Measurements from ENCODE around the gene ATP1A3. TPM values are rescaled to one million over a fixed set of nuclear protein-coding genes. Genes with fewer than 3 reads are reported as not detected.
"Not testable (repeated sequence)": the region's sequence is repeated elsewhere in the genome, so short reads cannot be mapped to it uniquely, and the experiment has no call there.

ATP1A3 gene
- total RNA-seq, 1 experiment from 2014 or later = 0.05 TPM

DNA sequence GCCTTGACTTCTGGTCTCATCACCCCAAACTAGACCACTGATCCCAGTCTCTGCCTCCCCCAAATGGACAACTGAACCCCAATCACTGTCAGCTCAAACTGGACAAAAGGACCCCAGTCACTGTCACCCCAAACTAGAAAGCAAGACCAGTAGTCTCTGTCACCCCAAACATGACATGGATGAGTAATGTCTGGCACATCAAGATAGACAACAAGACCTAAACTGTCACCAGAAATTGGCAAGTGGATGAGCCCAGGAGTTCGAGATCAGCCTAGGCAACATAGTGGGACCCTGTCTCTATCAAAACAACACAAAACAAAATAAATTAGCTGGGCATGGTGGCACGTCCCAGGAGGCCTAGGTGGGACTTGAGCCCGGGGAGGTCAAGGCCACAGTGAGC is 46.9 kb downstream of the ATP1A3 start:
- DNase-seq (ENCODE audit: low read depth) = no peak

DNA sequence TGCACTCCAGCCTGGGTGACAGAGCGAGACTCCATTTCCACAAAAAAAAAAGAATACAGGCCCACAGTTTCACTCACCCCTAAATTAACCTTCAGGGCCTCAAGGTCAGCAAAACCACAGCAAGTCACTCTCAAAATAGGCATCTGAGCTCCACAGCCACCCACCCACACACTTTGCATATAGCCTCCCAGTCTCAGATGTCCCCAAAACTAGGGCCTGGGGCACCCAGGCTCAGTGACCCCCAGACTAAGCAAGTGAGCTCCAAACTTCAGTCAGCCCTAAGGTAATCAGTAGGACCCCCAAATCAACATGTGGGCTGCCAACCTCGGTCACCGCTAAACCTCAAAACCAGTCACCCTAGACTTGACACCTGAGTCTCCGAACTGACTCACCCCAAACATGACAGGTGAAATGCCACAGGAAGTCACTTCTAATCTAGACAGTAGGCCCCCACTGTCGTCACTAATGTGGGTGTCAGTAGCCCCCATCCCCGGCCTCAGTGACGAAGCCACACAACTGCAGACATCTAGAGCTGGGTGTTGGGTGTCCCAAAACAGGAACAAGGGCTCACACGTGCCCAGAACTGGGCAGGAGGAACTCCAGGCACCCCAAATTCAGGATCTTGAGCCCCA is 48.8 kb downstream of the ATP1A3 start:
- DNase-seq (ENCODE audit: low read depth) = no peak

DNA sequence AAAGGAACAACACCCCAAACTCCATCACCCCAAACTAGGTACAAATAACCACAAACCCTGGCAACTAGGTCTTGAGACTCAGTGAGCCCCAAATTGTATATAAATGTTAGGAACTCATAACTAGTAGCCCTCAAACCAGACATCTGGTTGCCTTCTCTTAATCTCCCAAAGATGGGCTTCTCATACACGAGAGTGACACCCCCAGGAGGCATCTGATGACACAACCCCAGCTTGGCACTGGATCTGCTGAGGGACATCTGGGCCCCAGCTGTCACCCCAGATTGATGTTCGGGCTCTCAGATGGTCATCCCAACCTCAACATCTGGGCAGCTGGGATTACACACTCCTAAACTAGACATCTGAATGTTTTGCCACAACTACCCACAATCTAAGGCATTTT is 49.7 kb downstream of the ATP1A3 start:
- DNase-seq (ENCODE audit: low read depth) = no peak

DNA sequence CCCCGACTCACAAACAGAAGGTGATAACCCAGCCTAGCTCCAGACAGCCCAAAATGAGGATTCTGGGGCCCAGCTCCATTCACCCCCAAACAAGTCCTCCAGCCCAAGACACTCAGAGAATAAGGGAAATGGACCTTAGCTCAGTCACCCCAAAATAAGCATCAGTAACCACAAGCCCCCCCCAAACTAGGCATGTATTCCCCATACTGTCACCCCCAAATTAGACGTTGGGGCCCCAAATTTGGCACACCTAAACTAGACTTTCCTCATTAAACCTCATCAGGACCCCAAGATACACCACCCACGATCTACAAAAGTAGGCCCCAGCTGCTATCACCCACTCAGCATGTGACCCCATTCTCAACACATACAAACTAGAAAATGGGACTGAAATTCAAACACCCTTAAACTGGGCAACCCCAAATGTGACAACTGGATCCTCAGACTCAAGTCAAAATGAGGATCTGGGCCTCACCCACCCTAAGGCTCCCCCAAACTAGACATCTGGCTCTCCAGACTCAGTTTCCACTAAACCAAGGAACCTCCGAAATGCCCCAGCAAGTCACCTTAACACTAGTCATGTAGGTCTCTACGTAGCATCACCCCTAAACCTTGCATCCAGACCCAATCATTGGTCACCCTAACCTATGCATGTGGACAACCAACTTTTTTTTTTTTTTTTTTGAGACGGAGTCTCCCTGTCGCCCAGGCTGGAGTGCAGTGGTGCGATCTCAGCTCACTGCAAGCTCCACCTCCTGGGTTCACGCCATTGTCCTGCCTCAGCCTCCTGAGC is 52.4 kb downstream of the ATP1A3 start:
- DNase-seq (ENCODE audit: low read depth) = no peak

DNA sequence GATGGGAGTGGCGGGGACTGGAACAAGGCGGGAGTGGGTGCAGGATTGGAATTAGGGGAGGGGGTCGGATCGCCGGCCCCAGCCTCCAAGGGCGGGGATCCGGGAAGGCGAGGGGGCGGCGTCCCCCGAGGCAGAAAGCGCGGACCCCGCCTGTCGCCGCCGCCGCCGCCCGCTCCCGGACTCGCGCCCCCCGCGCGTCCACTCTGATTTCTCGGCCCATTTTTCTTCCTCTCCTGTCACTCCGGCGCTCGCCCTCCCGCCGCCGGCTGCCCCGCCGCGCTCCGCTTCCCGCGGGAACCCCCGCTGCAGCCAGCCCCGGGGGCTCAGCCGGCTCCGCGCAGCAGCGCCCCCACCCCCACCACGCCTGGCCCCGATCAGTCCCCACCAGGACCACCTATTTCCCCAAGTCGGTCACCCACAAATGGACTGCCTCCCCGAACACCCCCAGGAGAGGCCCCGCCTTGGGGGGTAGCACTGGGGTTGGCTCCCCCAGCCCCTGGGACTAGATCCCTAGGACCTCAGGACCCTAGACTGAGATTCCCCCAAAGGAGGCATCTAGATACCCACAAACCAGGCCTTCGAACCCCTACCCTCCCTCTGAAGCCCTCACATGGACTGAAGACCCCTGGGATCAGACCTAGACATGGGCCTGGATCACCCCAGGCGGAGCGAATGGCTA is 53.2 kb downstream of the ATP1A3 start:
- DNase-seq (ENCODE audit: low read depth) = no peak

DNA sequence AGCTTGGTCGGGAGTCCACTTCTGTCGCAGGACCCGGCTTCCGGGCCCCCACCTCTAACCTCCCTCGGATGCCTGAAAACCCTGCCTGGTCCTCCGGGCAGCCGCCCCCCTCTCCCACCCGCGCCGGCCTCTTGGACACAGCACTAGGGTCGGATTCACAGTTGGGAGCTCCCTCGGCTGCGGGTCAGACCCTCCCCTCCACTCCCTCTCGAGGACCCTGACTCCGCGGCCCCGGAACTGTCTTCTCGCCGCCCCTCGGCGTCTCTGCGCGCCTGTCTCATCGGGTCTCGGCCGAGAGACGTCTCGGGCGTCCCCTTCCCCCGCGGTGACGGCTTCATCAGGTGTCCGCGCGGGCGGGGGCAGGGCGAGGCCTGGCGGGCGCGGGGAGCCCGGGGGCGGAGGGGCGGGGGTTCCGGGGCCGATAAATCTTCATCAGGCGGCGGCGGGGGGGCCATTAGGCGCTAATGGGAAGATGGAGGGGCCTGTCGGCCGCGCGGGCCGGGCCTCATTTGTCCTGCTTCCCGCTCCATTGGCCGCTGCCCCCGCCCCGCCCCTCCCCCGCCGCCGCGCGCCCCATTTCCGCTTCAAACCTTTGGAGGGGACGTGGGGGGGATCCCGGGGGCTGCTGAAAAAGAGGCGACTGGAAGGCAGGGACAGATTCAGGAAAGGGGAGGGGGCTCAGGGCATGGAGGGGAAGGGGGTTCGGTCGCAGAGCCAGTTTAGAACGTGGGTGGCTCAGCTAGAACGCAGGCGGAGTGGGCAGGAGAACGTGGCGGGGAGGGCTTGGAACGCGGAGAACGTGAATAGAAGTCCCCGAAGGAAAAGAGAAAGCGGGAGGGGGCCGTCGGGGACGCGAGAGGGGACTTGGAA is 53.9 kb downstream of the ATP1A3 start:
- DNase-seq (ENCODE audit: low read depth) = no peak

DNA sequence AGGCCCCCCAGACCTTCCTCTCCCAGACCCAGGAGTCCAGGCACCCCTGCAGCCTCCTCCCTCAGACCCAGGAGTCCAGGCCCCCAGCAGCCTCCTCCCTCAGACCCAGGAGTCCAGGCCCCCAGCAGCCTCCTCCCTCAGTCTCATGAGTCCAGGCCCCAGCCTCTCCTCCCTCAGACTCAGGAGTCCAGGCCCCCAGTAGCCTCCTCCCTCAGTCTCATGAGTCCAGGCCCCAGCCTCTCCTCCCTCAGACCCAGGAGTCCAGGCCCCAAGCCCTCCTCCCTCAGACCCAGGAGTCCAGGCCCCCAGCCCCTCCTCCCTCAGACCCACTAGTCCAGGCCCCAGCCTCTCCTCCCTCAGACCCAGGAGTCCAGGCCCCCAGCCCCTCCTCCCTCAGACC is 54.8 kb downstream of the ATP1A3 start:
- DNase-seq (ENCODE audit: low read depth) = not testable (repeated sequence)

DNA sequence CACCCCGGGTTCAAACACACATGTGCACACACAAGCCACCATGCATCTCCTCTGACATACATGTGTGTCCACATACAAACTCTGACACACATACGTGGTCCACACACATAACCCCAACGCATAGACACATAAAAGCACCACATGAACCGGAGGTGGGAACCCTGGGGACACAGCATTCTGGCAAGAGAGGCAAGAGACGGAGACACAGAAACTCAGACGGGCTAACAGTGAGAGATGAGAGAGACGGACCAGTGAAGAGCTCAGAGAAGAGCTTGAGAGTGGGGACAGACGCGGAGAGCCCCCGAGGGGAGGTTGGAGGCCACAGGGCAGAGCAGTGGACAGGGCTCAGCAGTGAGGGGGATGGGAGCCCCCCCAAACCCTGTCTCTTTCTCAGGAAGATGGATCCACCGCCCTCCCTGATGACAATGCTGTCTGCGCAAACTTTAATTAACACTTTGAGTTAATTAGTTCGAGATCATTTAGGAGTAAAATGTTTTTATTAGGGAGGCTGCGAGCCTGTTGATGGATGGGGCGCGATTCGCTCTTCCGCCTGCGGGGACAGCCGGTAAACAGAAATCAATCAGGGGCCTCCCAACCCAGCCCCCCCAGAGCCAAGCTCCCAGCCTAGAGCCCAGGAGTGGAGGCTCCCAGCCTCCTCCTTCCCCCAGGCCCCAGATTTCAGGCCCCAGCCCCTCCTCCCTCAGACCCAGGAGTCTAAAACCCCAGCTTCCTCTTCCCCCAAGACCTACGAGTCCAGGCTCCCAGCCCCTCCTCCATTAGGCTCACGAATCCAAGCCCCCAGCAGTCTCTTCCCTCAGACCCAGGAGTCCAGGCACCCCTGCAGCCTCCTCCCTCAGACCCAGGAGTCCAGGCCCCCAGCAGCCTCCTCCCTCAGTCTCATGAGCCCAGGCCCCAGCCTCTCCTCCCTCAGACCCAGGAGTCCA is 56.2 kb downstream of the ATP1A3 start:
- no peak for DNase-seq (ENCODE audit: low read depth)

DNA sequence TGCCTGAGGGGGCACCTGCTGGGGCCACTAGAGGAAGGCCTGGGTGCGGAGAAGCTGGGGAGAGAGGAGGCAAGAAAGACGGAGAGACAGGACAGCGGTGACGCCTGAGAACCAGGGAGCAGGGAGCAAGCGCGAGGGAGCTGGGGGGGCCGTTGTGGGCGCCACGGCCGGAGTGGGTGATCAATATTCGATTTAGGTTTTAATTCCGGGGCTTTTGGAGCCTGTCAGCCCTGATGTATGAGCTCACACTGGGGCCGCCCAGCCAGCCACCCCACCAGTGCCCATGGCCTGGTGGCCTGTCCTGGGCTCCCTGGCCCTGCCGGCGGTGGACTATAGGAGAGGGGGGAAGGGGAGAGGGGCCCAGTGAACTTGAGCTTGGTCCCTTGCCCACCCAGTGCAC is 57.1 kb downstream of the ATP1A3 start:
- no peak for DNase-seq (ENCODE audit: low read depth)

DNA sequence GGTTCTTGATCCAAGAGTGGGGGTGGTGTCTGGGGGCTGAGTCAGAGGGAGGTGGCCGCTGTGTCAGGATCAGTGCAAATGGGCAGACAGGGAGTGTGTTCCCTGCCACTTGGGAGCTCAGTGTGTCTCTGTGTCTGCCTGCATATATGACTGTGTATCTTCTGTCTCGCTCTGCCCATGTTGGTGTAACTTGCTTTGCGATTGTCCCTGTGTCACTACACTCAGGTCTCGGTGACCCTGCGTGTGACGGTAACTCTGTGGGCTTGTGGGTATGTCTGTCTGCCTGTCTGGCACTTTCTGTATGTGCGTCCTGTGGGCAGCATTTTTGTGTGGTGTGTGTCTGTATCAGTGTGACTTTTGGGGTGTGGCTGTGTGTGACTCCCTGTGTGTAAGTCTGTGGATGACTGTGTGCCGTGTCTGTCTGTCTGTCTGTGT is 57.6 kb downstream of the ATP1A3 start:
- DNase-seq (ENCODE audit: low read depth) = peak; percentile 39

DNA sequence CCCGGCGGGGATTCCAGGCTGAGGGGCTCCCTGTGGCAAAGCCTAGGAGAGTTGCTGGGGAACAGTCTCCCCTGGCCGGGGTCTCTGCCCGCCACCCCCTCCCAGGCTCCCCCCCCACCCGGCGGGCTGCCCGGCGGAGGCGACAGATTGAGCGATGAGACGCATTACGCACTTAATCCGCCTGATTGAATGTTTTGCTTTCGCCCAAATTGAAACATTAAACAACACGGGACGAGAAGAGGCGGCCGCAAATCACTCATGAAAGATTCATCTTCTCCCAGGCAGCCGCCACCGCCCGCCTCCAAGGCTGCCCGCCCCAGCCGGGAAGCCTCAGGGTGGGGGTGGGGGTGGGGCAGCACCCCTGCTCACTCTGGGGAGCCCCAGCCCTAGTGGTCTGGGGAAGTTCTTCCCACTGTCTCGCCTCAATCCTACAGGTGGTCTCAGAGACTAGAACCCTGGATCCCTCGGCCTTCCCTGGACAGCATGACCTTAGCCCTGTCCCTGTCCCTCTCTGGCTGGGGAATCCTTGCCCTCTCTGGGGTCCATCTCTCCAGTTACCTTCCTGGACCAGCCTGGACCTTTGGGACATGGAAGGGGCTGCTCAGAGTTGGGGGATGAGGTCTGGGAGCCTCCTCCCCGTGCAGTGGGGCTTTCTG is 58.1 kb downstream of the ATP1A3 start:
- no peak for DNase-seq (ENCODE audit: low read depth)

DNA sequence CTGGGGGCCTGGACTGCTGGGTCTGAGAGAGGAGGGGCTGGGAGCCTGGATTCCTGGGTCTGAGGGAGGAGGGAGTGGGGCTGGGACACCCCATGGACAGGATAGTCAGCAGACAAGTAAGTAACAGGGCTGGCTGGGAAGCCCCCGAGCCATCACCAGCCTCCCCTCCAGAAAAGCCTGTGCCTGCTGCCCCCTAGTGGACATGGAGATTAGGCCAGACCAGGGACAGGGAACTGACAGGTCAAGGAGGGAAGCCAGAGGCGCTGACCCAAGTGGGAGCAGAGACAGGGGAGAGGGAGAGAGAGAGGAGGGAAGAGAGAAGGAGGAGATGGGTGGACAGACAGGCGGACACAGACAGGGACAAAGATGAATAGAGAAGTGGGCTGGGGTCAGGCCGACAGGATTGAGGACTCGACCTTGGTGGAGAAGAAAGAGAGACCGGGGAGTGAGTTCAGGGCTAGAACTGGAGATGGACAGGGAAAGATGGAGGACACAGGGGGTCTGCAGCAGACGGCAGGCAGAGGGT is 59.1 kb downstream of the ATP1A3 start:
- DNase-seq (ENCODE audit: low read depth) = peak; percentile 56

DNA sequence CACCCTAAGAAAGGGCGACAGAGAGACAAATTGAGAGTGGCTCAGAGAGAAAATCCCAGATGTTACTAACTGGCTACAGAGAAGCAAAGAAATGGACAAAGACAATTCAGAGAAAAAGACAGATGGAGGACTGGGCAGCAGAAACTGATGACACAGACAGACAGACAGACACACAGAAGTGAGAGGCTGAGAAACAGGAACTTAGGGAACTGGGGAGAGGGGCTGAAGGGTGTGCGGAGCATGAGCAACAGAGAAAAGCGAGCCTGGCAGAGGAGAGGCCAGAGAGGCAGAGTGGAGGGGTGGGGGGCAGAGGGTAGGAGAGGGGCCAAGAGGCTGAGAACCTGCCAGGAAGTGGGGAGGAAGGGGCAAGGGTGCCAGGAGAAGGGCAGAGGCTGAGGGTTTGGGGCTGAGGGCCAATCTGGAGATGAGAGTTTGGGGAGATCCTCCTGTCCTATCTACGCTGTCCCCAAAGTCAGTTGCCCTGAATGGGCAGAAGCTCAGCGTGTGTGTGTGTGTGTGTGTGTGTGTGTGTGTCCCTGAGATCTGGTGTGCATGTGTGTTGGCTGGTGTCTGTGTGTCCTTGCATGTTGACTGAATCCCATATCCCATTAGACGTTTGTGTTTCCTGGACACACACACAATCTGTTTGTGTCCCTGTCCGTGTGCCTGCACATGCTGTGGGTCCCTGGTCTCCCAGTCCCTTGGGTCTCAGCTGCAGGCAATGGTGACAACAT is 60.2 kb downstream of the ATP1A3 start:
- no peak for DNase-seq (ENCODE audit: low read depth)

DNA sequence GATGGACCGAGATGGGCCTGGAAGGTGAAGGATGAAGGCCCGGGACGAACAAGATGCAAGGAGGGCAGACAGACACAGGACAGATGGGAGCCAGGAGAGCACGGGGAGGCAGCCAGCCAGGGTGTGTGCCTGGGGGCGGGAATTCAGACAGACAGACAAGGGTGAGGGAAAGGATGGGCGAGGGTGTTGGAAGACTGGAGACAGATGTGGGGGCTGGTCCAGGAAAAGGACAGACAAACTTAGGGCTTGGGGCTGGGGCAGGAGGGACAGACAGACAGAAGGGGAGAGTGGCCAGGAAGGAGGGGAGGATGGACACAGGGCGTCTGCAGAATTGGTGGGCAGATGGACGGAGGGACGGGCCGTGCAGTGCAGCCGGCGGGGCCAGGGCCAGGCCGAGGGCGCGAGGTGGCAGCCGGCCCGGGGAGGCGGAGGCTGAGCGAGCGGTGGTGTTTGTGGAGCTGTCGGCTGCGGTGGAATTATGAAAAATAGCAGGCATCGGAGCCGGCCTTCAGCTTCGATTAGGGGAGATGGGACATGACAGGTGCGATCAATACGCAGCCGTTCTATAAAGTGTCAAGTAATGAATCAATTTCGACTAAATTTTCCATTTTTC is 61.2 kb downstream of the ATP1A3 start:
- DNase-seq (ENCODE audit: low read depth) = no peak

DNA sequence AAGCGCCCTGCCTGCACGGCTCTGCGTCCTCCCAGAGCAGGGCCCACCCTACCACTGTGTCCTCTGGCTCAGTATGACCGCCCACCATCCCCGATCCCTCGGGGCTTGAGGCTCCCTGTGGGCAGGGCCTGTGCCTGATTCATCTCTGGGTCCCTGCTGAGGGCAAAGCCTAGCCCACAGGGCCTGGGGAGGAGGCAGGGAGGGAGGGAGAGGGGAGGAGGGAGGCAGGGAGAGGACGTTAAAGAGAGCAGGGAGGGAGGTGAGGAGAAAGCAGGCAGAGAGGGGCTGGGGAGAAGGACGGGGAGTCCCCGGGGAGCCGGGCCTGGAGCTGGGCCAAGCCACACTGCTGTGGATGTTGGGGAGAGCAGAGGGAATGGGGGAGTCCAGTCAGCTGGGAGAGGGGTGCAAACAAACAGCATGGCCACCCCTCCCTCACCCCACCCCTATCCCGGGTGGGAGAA is 61.7 kb downstream of the ATP1A3 start:
- DNase-seq (ENCODE audit: low read depth) = no peak

DNA sequence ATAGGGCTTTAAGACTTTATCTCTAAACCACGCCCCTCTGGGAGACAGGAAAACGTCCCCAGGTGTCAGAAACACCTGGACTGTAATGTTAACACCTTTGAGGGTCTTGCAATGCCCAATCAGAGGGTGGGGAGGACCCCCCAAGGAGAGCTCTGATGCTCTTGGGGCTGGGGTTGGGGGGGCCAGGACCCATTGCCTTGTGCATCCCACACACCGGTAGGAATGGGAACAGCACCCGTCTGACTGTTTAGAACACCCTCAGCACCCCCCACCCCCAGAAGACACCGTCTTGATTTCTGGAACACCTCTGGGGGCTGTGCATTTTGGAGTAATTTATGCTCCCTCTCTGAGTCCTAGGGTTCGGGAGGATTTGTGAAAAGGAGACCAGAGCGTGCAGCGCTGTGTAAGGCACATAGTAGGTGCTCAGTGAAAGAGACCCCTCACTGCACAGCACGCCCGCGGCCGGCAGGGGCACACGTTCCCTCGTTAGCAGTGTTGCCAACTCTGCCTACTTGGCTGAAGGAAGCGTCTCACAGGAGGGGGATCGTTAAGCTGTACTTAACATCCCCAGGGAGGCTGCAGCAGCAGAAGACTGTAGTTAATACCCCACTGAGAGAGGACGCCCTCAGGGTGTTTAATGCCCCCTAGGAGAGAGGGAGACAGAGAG is 63.0 kb downstream of the ATP1A3 start:
- no peak for DNase-seq (ENCODE audit: low read depth)

DNA sequence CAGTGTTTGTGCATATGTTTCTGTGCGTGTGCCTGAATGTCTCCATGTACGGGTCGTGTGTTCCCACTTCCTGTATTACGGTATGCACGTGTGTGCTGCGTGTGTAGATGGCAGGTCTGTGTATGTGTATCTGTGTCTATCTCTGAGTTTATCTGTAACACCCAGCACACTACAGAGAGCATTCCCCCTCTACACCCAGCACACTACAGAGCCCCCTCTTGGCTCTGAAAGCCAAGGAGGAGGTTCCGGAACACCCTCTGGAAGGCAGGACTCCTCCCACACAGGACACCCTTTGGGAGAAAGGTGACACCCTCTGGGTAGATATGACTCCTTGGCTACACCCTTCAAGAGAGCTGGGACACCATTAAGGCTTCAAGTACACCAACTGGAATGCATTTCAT is 63.7 kb downstream of the ATP1A3 start:
- no peak for DNase-seq (ENCODE audit: low read depth)

DNA sequence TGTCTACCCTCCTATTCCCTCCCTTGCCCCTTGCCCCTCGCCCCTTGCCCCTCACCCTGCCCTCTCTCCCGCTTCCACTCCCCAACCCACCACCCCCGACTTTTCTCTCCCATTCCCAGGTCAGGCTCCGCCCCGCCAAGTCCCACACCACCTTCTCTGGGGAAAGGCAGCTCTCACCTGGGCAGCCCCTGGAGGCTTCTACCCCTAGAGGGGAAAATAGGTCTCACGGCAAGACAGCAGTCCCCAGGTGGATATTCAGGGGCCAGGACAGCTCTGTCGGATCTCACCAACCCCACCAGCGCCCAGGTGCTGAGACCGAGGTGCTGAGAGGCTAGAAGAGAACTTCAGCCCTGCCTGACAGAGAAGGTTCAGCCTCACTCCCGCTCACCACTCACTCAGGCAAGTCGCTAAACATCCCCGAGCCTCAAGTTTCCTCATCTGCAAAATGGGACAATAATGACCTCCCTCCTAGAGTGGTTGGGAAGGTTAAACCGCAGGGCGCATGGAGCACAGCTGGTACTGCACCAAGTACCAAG is 64.4 kb downstream of the ATP1A3 start:
- no peak for DNase-seq (ENCODE audit: low read depth)
